GM12878 (cell line): Measurements from ENCODE around the gene ATP13A5. TPM values are rescaled to one million over a fixed set of nuclear protein-coding genes. Genes with fewer than 3 reads are reported as not detected.

Experiments used
- ATAC-seq: fragments of 200-7000 bp; cut with Tn5 transposase; 3 replicates; pipeline ENCODE4 v1.9.1; 2020; ENCODE audit warnings: mild to moderate bottlenecking, moderate library complexity
- BruUV-seq: library from RNA; stranded (reverse); fragments of 400-500 nt; replicated peaks from 2 replicates; lab custom pipeline; 2021; lab: Mats Ljungman, UMichigan
- CTCF ChIA-PET: fragments of 300-600 bp; sonication (Branson Sonifier 250); formaldehyde crosslinking; extraction: SDS; loops from one replicate; lab custom pipeline; 2021; ENCODE audit warnings: inconsistent platforms; lab: Yijun Ruan, JAX
- POLR2A ChIA-PET: fragments of 350-600 bp; formaldehyde crosslinking; extraction: SDS; loops from one replicate; lab custom pipeline; 2021; ENCODE audit warnings: inconsistent platforms; lab: Charles Lee
- RAD21 ChIA-PET: fragments of 300-600 bp; sonication (Branson Sonifier 250); formaldehyde crosslinking; loops from one replicate; lab custom pipeline; 2023; ENCODE audit warnings: antibody characterized with exemption; ENCODE audit not compliant: unreplicated experiment; lab: Charles Lee
- SMC1A ChIA-PET: fragments of 300-600 bp; sonication (Branson Sonifier 250); formaldehyde crosslinking; loops from one replicate; lab custom pipeline; 2023; ENCODE audit not compliant: unreplicated experiment, uncharacterized antibody; lab: Charles Lee
- DNase-seq: peaks from one replicate; pipeline ENCODE4 v3.0.0-alpha.2; 2011; ENCODE audit warnings: low read depth, low spot score
- FAIRE-seq: peaks from 3 replicates; lab custom pipeline; 2011; peaks lifted over from hg19 to GRCh38; lab: Jason Lieb, UNC
- H2AFZ ChIP-seq: 2 replicates; pipeline ENCODE4 v1.6.0; 2011; ENCODE audit warnings: low read depth, low read length, control low read depth; ENCODE audit not compliant: control insufficient read depth
- H3K27ac ChIP-seq: 2 replicates; pipeline ENCODE4 v1.5.1; 2011; ENCODE audit warnings: control low read depth; ENCODE audit not compliant: control insufficient read depth, insufficient read depth
- H3K27me3 ChIP-seq, 2 experiments: replicated peaks in 1 of 2; 2 replicates each; pipeline versions ENCODE4 v1.6.0 to v1.6.1; 2011; ENCODE audit warnings: low read length in 1 of 2; ENCODE audit not compliant: control insufficient read depth in 2 of 2, insufficient read depth in 2 of 2
- H3K36me3 ChIP-seq, 2 experiments: 2 replicates each; pipeline ENCODE4 v1.5.1; 2011; ENCODE audit warnings: low read length in 1 of 2; ENCODE audit not compliant: control insufficient read depth in 2 of 2, insufficient read depth in 2 of 2
- H3K4me1 ChIP-seq: 2 replicates; pipeline ENCODE4 v1.6.1; 2011; ENCODE audit warnings: mild to moderate bottlenecking, low read length, moderate library complexity, mixed read lengths; ENCODE audit not compliant: control insufficient read depth, insufficient read depth
- H3K4me2 ChIP-seq: 2 replicates; pipeline ENCODE4 v1.6.0; 2011; ENCODE audit warnings: control low read depth; ENCODE audit not compliant: control insufficient read depth, insufficient read depth
- H3K4me3 ChIP-seq: fragments of 200-600 bp; sonication (generic); 2 replicates; pipeline ENCODE4 v1.5.1; 2016
- H3K79me2 ChIP-seq: 2 replicates; pipeline ENCODE4 v1.6.0; 2011; ENCODE audit warnings: low read length; ENCODE audit not compliant: control insufficient read depth, insufficient read depth
- H3K9ac ChIP-seq: 2 replicates; pipeline ENCODE4 v1.8.0; 2011; ENCODE audit warnings: low read length, control low read depth, mixed read lengths; ENCODE audit not compliant: control insufficient read depth, insufficient read depth
- H3K9me3 ChIP-seq: replicated peaks from 3 replicates; pipeline ENCODE4 v1.5.1; 2011; ENCODE audit warnings: mild to moderate bottlenecking, low read length; ENCODE audit not compliant: control insufficient read depth, insufficient read depth
- H4K20me1 ChIP-seq: 2 replicates; pipeline ENCODE4 v1.6.0; 2011; ENCODE audit not compliant: control insufficient read depth, insufficient read depth
- CREB1 ChIP-seq: IDR thresholded peaks from 2 replicates; pipeline ENCODE4 v1.6.1; 2012; ENCODE audit warnings: low read depth, mild to moderate bottlenecking, inconsistent platforms
- ETV6 ChIP-seq, 2 experiments: fragments of 450-650 bp in 1 of 2; IDR thresholded peaks in 1 of 2; conservative IDR thresholded peaks in 1 of 2; 2 replicates each; pipeline ENCODE4 v1.6.1; 2014; ENCODE audit warnings: antibody characterized with exemption in 1 of 2, borderline replicate concordance in 1 of 2, low read depth in 1 of 2, mild to moderate bottlenecking in 1 of 2, moderate library complexity in 1 of 2
- GATAD2B ChIP-seq: fragments of 450-650 bp; conservative IDR thresholded peaks from 2 replicates; pipeline ENCODE4 v1.6.1; 2017; ENCODE audit warnings: low read depth, mild to moderate bottlenecking, moderate library complexity
- RAD51 ChIP-seq: fragments of 450-650 bp; IDR thresholded peaks from 2 replicates; pipeline ENCODE4 v1.6.1; 2016; ENCODE audit warnings: moderate library complexity, mild to moderate bottlenecking, inconsistent platforms
- RCOR1 ChIP-seq: conservative IDR thresholded peaks from 2 replicates; pipeline ENCODE4 v1.6.1; 2012; ENCODE audit warnings: low read depth, low read length, improper control_type of control experiment
- SIX5 ChIP-seq: IDR thresholded peaks from 2 replicates; pipeline ENCODE4 v1.6.1; 2011; ENCODE audit warnings: mild to moderate bottlenecking, low read depth, low read length, moderate library complexity; ENCODE audit not compliant: severe bottlenecking
- SUZ12 ChIP-seq: fragments of 200-600 bp; sonication (generic); IDR thresholded peaks from one replicate; pipeline ENCODE4 v1.6.1; 2018; ENCODE audit warnings: antibody characterized with exemption, mild to moderate bottlenecking; ENCODE audit not compliant: unreplicated experiment
- WGBS: methylation state at CpG from one replicate; pipeline ENCODE4 v1.1.6; 2016; ENCODE audit warnings: low lambda C conversion rate; ENCODE audit not compliant: insufficient replicate concordance, insufficient coverage; ENCODE audit errors: missing lambda C conversion rate; 5-methylcytosine and 5-hydroxymethylcytosine counted together
- in situ Hi-C: fragments of 300-500 bp; cut with MboI; formaldehyde crosslinking; loops from 9 replicates; pipeline ENCODE4 v1.14.3; 2018; ENCODE audit warnings: mixed read lengths
- intact Hi-C: fragments of 100-400 bp; cut with micrococcal nuclease; formaldehyde crosslinking; loops from one replicate; pipeline ENCODE4 v1.14.2; 2022; ENCODE audit not compliant: unreplicated experiment
- polyA plus RNA-seq, 11 experiments: library from polyadenylated mRNA; depleted of rRNA in 4 of 11; unstranded in 6 of 11; stranded (reverse) in 5 of 11; fragments of >200 nt; fragmentation: Nextera tagmentation in 4 of 11; fragmentation: Illumina TruSeq in 1 of 11; extraction: Ambion mirVana in 4 of 11; extraction: Trizol in 1 of 11; gene quantifications; 1 replicate in 1 of 11; 2 replicates in 10 of 11; pipeline versions ENCODE4 v1.2.1 to v1.2.3, GENCODE V29; 2011 to 2016; ENCODE audit warnings: inconsistent platforms in 2 of 11, missing spikeins in 2 of 11, low read depth in 1 of 11
- total RNA-seq, 4 experiments: library from RNA; depleted of rRNA in 3 of 4; stranded (reverse); fragments of >200 nt in 3 of 4; fragmentation: Illumina TruSeq in 1 of 4; extraction: Trizol in 1 of 4; gene quantifications; 2 replicates each; pipeline versions ENCODE4 v1.2.1 to v1.2.3, GENCODE V29; 2013 to 2021
- TF ChIP-seq, protein P1 (sequence below): fragments of 450-650 bp; IDR thresholded peaks from 2 replicates; pipeline ENCODE4 v1.6.1; 2017; ENCODE audit warnings: mild to moderate bottlenecking, low read depth, inconsistent platforms; ENCODE audit not compliant: poor library complexity, severe bottlenecking
- TF ChIP-seq, protein P2 (sequence below): fragments of 450-650 bp; IDR thresholded peaks from 2 replicates; pipeline ENCODE4 v1.6.1; 2017; ENCODE audit warnings: low read depth, mild to moderate bottlenecking, moderate library complexity
- TF ChIP-seq, protein P3 (sequence below): fragments of 450-650 bp; IDR thresholded peaks from 2 replicates; pipeline ENCODE4 v1.6.1; 2016; ENCODE audit warnings: mild to moderate bottlenecking, moderate library complexity, borderline replicate concordance

Gene ATP13A5
- total and polyA plus RNA-seq, 10 of the 15 experiments (the other 5 are each of a cell fraction or from before 2014, with no cell fraction given): not detected

DNA sequence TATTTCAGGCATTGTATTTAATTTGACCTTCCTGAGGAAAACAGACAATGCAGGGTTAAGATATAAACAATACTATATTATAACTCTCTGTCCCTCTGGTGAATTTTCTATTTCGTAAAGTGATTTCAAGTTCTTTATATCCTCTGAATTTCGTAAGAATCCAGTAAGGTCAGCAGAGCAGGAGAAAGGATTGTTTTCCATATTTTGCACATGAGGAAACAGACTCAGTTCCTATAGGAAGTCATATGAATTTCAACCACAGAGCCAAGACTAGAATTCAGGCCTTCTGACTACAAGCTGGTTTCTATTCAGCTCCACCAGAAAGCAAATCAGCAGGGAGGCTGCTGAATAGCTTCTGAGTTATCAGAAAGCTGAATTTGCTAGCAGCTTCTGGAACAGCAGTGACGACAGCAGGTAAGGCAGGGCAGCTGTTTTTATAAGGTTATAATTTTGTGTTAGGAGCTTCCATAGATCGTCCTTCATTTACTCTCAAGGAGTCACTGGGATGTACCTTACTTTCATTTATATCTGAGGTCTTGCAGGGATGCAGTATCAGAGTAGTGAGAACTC, 148.6 kb downstream of the ATP13A5 start:
- H3K27me3 ChIP-seq: peaks cover 0 to 3% of the 10 kb centered on the region in 2 experiments; a peak in 2 of 4 replicates
- ChIA-PET POLR2A (no interaction called here), RAD21 (no interaction called here), CTCF (no interaction called here), SMC1A (no interaction called here)
- DNase-seq: no peak
- H3K27ac ChIP-seq: no peak overlapping the region
- H3K9ac ChIP-seq: no peak overlapping the region
- H3K4me2 ChIP-seq: no peak overlapping the region
- WGBS: 1% methylated on average over 4 of the region's 4 CpGs
- TF ChIP-seq, protein P1, sequence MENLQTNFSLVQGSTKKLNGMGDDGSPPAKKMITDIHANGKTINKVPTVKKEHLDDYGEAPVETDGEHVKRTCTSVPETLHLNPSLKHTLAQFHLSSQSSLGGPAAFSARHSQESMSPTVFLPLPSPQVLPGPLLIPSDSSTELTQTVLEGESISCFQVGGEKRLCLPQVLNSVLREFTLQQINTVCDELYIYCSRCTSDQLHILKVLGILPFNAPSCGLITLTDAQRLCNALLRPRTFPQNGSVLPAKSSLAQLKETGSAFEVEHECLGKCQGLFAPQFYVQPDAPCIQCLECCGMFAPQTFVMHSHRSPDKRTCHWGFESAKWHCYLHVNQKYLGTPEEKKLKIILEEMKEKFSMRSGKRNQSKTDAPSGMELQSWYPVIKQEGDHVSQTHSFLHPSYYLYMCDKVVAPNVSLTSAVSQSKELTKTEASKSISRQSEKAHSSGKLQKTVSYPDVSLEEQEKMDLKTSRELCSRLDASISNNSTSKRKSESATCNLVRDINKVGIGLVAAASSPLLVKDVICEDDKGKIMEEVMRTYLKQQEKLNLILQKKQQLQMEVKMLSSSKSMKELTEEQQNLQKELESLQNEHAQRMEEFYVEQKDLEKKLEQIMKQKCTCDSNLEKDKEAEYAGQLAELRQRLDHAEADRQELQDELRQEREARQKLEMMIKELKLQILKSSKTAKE: no peak
- TF ChIP-seq, protein P2, sequence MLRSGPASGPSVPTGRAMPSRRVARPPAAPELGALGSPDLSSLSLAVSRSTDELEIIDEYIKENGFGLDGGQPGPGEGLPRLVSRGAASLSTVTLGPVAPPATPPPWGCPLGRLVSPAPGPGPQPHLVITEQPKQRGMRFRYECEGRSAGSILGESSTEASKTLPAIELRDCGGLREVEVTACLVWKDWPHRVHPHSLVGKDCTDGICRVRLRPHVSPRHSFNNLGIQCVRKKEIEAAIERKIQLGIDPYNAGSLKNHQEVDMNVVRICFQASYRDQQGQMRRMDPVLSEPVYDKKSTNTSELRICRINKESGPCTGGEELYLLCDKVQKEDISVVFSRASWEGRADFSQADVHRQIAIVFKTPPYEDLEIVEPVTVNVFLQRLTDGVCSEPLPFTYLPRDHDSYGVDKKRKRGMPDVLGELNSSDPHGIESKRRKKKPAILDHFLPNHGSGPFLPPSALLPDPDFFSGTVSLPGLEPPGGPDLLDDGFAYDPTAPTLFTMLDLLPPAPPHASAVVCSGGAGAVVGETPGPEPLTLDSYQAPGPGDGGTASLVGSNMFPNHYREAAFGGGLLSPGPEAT: no peak
- TF ChIP-seq ETV6 (conservative IDR thresholded peaks at IDR 0.05 in 1 of 2, IDR thresholded peaks at IDR 0.05 in 1 of 2; ENCODE audit: borderline replicate concordance in 1 of 2, low read depth in 1 of 2): no peak
- TF ChIP-seq, protein P3, sequence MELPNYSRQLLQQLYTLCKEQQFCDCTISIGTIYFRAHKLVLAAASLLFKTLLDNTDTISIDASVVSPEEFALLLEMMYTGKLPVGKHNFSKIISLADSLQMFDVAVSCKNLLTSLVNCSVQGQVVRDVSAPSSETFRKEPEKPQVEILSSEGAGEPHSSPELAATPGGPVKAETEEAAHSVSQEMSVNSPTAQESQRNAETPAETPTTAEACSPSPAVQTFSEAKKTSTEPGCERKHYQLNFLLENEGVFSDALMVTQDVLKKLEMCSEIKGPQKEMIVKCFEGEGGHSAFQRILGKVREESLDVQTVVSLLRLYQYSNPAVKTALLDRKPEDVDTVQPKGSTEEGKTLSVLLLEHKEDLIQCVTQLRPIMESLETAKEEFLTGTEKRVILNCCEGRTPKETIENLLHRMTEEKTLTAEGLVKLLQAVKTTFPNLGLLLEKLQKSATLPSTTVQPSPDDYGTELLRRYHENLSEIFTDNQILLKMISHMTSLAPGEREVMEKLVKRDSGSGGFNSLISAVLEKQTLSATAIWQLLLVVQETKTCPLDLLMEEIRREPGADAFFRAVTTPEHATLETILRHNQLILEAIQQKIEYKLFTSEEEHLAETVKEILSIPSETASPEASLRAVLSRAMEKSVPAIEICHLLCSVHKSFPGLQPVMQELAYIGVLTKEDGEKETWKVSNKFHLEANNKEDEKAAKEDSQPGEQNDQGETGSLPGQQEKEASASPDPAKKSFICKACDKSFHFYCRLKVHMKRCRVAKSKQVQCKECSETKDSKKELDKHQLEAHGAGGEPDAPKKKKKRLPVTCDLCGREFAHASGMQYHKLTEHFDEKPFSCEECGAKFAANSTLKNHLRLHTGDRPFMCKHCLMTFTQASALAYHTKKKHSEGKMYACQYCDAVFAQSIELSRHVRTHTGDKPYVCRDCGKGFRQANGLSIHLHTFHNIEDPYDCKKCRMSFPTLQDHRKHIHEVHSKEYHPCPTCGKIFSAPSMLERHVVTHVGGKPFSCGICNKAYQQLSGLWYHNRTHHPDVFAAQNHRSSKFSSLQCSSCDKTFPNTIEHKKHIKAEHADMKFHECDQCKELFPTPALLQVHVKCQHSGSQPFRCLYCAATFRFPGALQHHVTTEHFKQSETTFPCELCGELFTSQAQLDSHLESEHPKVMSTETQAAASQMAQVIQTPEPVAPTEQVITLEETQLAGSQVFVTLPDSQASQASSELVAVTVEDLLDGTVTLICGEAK: no peak
- TF ChIP-seq GATAD2B: no peak
- no peak for TF ChIP-seq CREB1
- TF ChIP-seq RAD51: no peak
- no peak for TF ChIP-seq SUZ12
- no peak for TF ChIP-seq RCOR1
- no peak for TF ChIP-seq SIX5
- H3K4me3 ChIP-seq: no peak overlapping the region
- H3K9me3 ChIP-seq: no peaks in the 10 kb centered on the region
- no peaks in the 10 kb centered on the region for H3K4me1 ChIP-seq
- no peaks in the 10 kb centered on the region for H4K20me1 ChIP-seq
- no peaks in the 10 kb centered on the region for H3K79me2 ChIP-seq
- BruUV-seq: no TSS peak
- no peak overlapping the region for H2AFZ ChIP-seq
- in situ Hi-C loops (no loop called here), intact Hi-C loops (no loop called here)
- no peaks in the 10 kb centered on the region for H3K36me3 ChIP-seq
- no peak for FAIRE-seq
- no peak for ATAC-seq
